GM12801 (cell line): ENCODE measurements around the gene ATP13A5.

ENCODE experiments used
- TF ChIP-seq, protein P1 (sequence below): IDR thresholded peaks from one replicate; pipeline ENCODE4 v1.5.1; 2011; ENCODE audit warnings: control low read depth; ENCODE audit not compliant: insufficient read length; ENCODE audit errors: extremely low read depth

ATP13A5 gene

DNA sequence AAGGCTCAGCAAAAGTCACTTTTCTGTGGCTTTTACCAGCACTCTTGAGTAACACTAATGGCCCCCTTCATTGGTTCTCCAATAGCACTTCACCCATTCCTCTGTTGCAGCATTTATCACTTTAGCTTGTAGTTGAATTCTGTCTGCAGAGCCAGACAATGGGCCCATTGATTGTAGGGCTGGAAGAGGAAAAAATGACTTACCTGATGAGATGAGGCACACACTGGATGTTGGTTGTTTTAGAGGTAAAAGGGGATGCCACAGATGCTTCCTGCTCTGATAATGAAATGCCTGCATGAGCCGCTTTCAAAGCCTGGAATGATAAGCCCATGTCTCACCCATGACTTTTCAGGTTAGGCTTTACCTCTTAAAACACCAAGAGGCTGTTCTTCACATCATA is 73.2 kb downstream of the ATP13A5 start:
- TF ChIP-seq, protein P1, sequence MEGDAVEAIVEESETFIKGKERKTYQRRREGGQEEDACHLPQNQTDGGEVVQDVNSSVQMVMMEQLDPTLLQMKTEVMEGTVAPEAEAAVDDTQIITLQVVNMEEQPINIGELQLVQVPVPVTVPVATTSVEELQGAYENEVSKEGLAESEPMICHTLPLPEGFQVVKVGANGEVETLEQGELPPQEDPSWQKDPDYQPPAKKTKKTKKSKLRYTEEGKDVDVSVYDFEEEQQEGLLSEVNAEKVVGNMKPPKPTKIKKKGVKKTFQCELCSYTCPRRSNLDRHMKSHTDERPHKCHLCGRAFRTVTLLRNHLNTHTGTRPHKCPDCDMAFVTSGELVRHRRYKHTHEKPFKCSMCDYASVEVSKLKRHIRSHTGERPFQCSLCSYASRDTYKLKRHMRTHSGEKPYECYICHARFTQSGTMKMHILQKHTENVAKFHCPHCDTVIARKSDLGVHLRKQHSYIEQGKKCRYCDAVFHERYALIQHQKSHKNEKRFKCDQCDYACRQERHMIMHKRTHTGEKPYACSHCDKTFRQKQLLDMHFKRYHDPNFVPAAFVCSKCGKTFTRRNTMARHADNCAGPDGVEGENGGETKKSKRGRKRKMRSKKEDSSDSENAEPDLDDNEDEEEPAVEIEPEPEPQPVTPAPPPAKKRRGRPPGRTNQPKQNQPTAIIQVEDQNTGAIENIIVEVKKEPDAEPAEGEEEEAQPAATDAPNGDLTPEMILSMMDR: no peak

- TF ChIP-seq, protein P1: no peak
Measured at GRCh38 chr3:193301433-193301832, 77.1 kb downstream of the ATP13A5 start.

- TF ChIP-seq, protein P1: no peak
Measured at GRCh38 chr3:193297421-193297820, 81.1 kb downstream of the ATP13A5 start.

- TF ChIP-seq, protein P1: no peak
Measured at GRCh38 chr3:193295985-193296384, 82.6 kb downstream of the ATP13A5 start.

GRCh38 chr3:193292386-193292785 is 86.2 kb downstream of the ATP13A5 start:
- TF ChIP-seq, protein P1: no peak

DNA sequence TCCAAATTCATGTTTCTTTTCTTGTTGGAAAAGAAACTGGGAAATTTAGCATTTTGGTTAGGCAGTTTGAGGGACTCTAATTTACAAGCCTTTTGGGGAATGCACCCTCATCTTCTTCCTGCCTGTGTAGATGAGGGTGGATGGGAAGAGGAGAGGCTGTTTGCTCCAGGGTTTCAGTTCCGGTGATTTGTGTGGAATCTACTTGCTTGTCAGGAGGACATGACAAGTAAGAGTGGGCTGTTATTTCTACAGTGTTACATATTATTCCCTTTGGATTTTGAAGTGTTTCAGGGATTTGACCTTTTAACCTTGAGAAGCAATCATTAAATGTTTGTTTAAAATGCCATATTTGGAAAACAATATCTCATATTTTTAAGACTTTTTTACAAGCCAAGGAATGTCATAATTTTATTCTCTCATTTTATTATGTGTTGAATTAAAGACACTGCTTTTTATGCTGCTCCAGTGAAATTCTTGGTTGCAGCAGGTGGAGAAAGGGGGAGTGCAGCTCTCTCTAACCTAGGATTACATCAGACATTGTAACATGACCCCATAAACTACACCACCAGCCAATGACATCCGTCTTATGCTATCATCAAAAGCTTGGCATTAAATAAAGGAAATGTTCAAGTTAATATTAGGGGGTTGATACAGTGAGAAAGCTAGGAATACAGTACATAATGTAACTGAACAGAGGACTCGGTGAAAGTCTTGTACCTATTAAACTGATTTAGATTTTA is 107.3 kb downstream of the ATP13A5 start:
- TF ChIP-seq, protein P1: no peak

DNA sequence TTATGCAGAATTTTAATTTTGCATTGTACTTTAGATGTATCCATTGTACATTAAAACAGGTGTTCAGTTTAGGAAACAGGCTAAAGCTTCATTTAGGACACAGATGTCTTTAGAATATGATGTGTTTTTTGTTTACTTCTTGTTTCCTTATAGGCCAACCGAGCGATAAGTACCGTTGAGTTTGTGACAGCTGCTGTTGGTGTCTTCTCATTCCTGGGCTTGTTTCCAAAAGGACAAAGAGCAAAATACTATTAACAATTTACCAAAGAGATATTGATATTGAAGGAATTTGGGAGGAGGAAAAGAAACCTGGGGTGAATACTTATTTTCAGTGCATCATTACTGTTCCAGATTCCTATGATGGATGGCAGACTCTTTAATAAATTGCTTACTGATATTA is 108.1 kb downstream of the ATP13A5 start:
- TF ChIP-seq, protein P1: no peak
